A673 (cell line): ENCODE results near the gene CDK14. TPM values are rescaled to one million over a fixed set of nuclear protein-coding genes. Genes with fewer than 3 reads are reported as not detected.

Source experiments
- BruUV-seq: library from RNA; stranded (reverse); fragments of 400-500 nt; replicated peaks from 2 replicates; lab custom pipeline; 2021; lab: Mats Ljungman, UMichigan
- CTCF ChIA-PET: fragments of 300-600 bp; sonication (Branson Sonifier 250); formaldehyde crosslinking; loops from one replicate; lab custom pipeline; 2022; ENCODE audit warnings: antibody characterized with exemption; lab: Charles Lee
- POLR2A ChIA-PET: fragments of 300-600 bp; sonication (Branson Sonifier 250); formaldehyde crosslinking; loops from one replicate; lab custom pipeline; 2022; ENCODE audit warnings: antibody characterized with exemption; ENCODE audit not compliant: low non-redundant PET; lab: Charles Lee
- DNase-seq: peaks from one replicate; pipeline ENCODE4 v3.0.0-alpha.2; 2015; ENCODE audit warnings: low spot score
- H3K27ac ChIP-seq: fragments of 200-600 bp; sonication (generic); 2 replicates; pipeline ENCODE4 v1.5.1; 2016; ENCODE audit warnings: mixed run types, low read depth, mild to moderate bottlenecking, mixed read lengths, antibody characterized with exemption, low read length; ENCODE audit not compliant: poor library complexity, severe bottlenecking
- H3K27me3 ChIP-seq: fragments of 200-600 bp; sonication (generic); replicated peaks from 2 replicates; pipeline ENCODE4 v1.6.1; 2017; ENCODE audit warnings: mixed run types, low read depth, mild to moderate bottlenecking, mixed read lengths, antibody characterized with exemption, low read length; ENCODE audit not compliant: insufficient read depth, poor library complexity
- H3K36me3 ChIP-seq: fragments of 200-600 bp; sonication (generic); 2 replicates; pipeline ENCODE4 v1.6.1; 2016; ENCODE audit warnings: mixed run types, mild to moderate bottlenecking, mixed read lengths, antibody characterized with exemption, low read length; ENCODE audit not compliant: insufficient read depth, poor library complexity, severe bottlenecking
- H3K4me1 ChIP-seq: fragments of 200-600 bp; sonication (generic); 2 replicates; pipeline ENCODE4 v1.6.1; 2017; ENCODE audit warnings: mixed run types, mild to moderate bottlenecking, mixed read lengths, antibody characterized with exemption, low read length; ENCODE audit not compliant: insufficient read depth, poor library complexity, severe bottlenecking
- H3K4me3 ChIP-seq: fragments of 200-600 bp; sonication (generic); 2 replicates; pipeline ENCODE4 v1.5.1; 2016; ENCODE audit warnings: low read depth, mixed run types, mild to moderate bottlenecking, mixed read lengths, low read length; ENCODE audit not compliant: poor library complexity, severe bottlenecking
- H3K9me3 ChIP-seq: fragments of 200-600 bp; sonication (generic); 2 replicates; pipeline ENCODE4 v1.6.1; 2016; ENCODE audit warnings: mixed run types, low read depth, mild to moderate bottlenecking, mixed read lengths, antibody characterized with exemption, low read length; ENCODE audit not compliant: poor library complexity, severe bottlenecking
- CTCF ChIP-seq: fragments of 300-800, 200-600 bp; sonication (generic); conservative IDR thresholded peaks from 2 replicates; pipeline ENCODE4 v1.5.1; 2017; ENCODE audit warnings: low read depth, mild to moderate bottlenecking, antibody characterized with exemption, low read length, moderate library complexity, mixed read lengths
- EZH2 ChIP-seq: fragments of 200-600 bp; sonication (generic); IDR thresholded peaks from 2 replicates; pipeline ENCODE4 v1.6.1; 2017; ENCODE audit warnings: borderline replicate concordance, low read depth, mild to moderate bottlenecking, mixed read lengths, antibody characterized with exemption, low read length; ENCODE audit not compliant: poor library complexity, severe bottlenecking
- intact Hi-C: fragments of 100-400 bp; cut with micrococcal nuclease; formaldehyde crosslinking; loops from one replicate; pipeline ENCODE4 v1.10.0; 2022; ENCODE audit not compliant: unreplicated experiment
- total RNA-seq: library from RNA; stranded (reverse); gene quantifications from 2 replicates; pipeline ENCODE4 v1.2.3, GENCODE V29; 2021

The CDK14 gene
- total RNA-seq, 1 experiment from 2014 or later: 128 TPM

GRCh38 chr7:90596671-90597562, 796 bp downstream of the CDK14 start:
- Histone ChIP-seq H3K4me1 (peaks cover 48% of the 10 kb centered on the region), H3K4me3 (peak overlapping the region; percentile 69), H3K36me3 (no peaks in the 10 kb centered on the region), H3K27me3 (no peaks in the 10 kb centered on the region), H3K27ac (peak overlapping the region; percentile 94), H3K9me3 (no peaks in the 10 kb centered on the region)
- POLR2A ChIA-PET: interaction anchor here (0.6 to 0.7 kb wide), 2 partner anchors 139 to 181 kb away, joined by 3 read pairs; no protein-coding TSS in a partner anchor
- intact Hi-C loops: loop anchor here (5.0 to 10.0 kb wide), 3 partner anchors 140 to 490 kb away; partner anchors contain the start of gene STEAP1
- TF ChIP-seq EZH2 (no peak), CTCF (no peak)
- CTCF ChIA-PET: interaction anchor here (0.6 to 3.0 kb wide), 2 partner anchors 105 to 142 kb away, joined by 5 to 10 read pairs; no protein-coding TSS in a partner anchor
- no TSS peak for BruUV-seq
- DNase-seq: peak; percentile 60

- TF ChIP-seq CTCF: no peak
- TF ChIP-seq EZH2: no peak
- Histone ChIP-seq H3K4me1 (peaks cover 44% of the 10 kb centered on the region), H3K27me3 (no peaks in the 10 kb centered on the region), H3K4me3 (peak overlapping the region; percentile 69), H3K36me3 (no peaks in the 10 kb centered on the region), H3K27ac (peak overlapping the region; percentile 94), H3K9me3 (no peaks in the 10 kb centered on the region)
- TSS peak; percentile 50 for BruUV-seq
- POLR2A ChIA-PET: interaction anchor here (0.7 kb wide), 1 partner anchor 139 kb away, joined by 3 read pairs; no protein-coding TSS in a partner anchor
- DNase-seq: peak; percentile 66
- intact Hi-C loops: loop anchor here (5.0 to 10.0 kb wide), 3 partner anchors 140 to 490 kb away; partner anchors contain the start of gene STEAP1
- CTCF ChIA-PET: interaction anchor here (1.8 kb wide), 1 partner anchor 437 kb away, joined by 4 read pairs; no protein-coding TSS in a partner anchor
These were observed 1.6 kb downstream of the CDK14 start for GRCh38 chr7:90597563-90598253.

GRCh38 chr7:90599038-90599437, 2.9 kb downstream of the CDK14 start:
- intact Hi-C loops: loop anchor here (5.0 to 10.0 kb wide), 3 partner anchors 142 to 488 kb away; partner anchors contain the start of gene STEAP1
- H3K36me3 ChIP-seq: no peaks in the 10 kb centered on the region
- peaks cover 49% of the 10 kb centered on the region for H3K4me1 ChIP-seq
- DNase-seq: no peak
- H3K9me3 ChIP-seq: no peaks in the 10 kb centered on the region
- TF ChIP-seq EZH2 (no peak), CTCF (no peak)
- CTCF ChIA-PET: interaction anchor here (0.9 to 1.8 kb wide), 2 partner anchors 144 to 435 kb away, joined by 4 read pairs; no protein-coding TSS in a partner anchor
- H3K27me3 ChIP-seq: no peaks in the 10 kb centered on the region
- BruUV-seq: no TSS peak
- H3K27ac ChIP-seq: no peak overlapping the region
- POLR2A ChIA-PET: interaction anchor here (0.6 kb wide), 1 partner anchor 1719 kb away, joined by 3 read pairs; no protein-coding TSS in a partner anchor
- H3K4me3 ChIP-seq: peak overlapping the region; percentile 4
